Non-pigmented ciliary epithelial cell (primary cell): ENCODE data around the gene CHAC1.
A peak's percentile ranks its signal among the peaks of the same experiment; 100 is the strongest.

Experiments
- DNase-seq: peaks from one replicate; pipeline ENCODE4 v3.0.0-alpha.2; 2010; ENCODE audit warnings: low read depth

Gene CHAC1

GRCh38 chr15:40985541-40986330 is 32.5 kb downstream of the CHAC1 start:
- DNase-seq = no peak

- no peak for DNase-seq
Observed at GRCh38 chr15:40986820-40987219, 33.5 kb downstream of the CHAC1 start.

- no peak for DNase-seq
Observed at GRCh38 chr15:40988156-40988555, 34.9 kb downstream of the CHAC1 start.

- DNase-seq = no peak
Observed at GRCh38 chr15:40990080-40990479, 36.8 kb downstream of the CHAC1 start.

GRCh38 chr15:40990789-40991188 is 37.5 kb downstream of the CHAC1 start:
- DNase-seq = no peak

GRCh38 chr15:40991355-40991754 is 38.1 kb downstream of the CHAC1 start:
- DNase-seq = no peak

- DNase-seq = no peak
Observed at GRCh38 chr15:40992241-40992741, 39.0 kb downstream of the CHAC1 start.

- no peak for DNase-seq
Observed at GRCh38 chr15:40992825-40993224, 39.6 kb downstream of the CHAC1 start.

- DNase-seq = no peak
Observed at GRCh38 chr15:40995656-40996055, 42.4 kb downstream of the CHAC1 start.

- peak; percentile 60 for DNase-seq
Observed at GRCh38 chr15:40999190-40999589, 45.9 kb downstream of the CHAC1 start.

- DNase-seq = no peak
Observed at GRCh38 chr15:41001524-41002214, 48.4 kb downstream of the CHAC1 start.

- DNase-seq = no peak
Observed at GRCh38 chr15:41004490-41004889, 51.2 kb downstream of the CHAC1 start.
